Measurements from ENCODE around the gene EPN2. TPM values are rescaled to one million over a fixed set of nuclear protein-coding genes. Genes with fewer than 3 reads are reported as not detected.

EPN2 gene
- total RNA-seq, 2 experiments from 2014 or later = 11.9 to 12.3 TPM

DNA sequence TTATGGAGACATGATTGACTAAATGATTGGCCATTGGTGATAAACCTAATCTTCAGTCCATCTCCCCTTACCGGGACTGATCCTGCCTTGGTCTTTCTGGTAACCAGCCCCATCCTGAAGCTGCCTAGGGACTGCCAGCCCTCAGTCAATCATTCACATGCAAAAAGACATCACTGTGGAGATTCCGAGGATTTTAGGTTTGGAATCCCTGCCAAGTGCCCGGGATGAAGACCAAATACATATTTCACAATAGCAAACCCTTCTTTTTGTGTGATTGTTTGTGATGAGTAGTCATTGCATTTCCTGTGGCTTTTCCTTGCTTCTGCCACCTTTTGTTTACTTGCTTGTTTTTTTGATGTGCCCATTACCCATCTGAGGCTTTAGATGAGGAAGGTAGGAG lies 44.0 kb downstream of the EPN2 start:
- H3K27me3 ChIP-seq (ENCODE audit: control insufficient read depth in 1 of 2, insufficient read depth in 2 of 2, low read length in 2 of 2) = no peaks in the 10 kb centered on the region
- ATAC-seq (ENCODE audit: poor library complexity) (no peak), DNase-seq (no peak)
- peaks cover 4% of the 10 kb centered on the region for H3K36me3 Mint-ChIP-seq (ENCODE audit: low read depth)
- no peak overlapping the region for H3K27ac Mint-ChIP-seq
- TF ChIP-seq, protein P1, sequence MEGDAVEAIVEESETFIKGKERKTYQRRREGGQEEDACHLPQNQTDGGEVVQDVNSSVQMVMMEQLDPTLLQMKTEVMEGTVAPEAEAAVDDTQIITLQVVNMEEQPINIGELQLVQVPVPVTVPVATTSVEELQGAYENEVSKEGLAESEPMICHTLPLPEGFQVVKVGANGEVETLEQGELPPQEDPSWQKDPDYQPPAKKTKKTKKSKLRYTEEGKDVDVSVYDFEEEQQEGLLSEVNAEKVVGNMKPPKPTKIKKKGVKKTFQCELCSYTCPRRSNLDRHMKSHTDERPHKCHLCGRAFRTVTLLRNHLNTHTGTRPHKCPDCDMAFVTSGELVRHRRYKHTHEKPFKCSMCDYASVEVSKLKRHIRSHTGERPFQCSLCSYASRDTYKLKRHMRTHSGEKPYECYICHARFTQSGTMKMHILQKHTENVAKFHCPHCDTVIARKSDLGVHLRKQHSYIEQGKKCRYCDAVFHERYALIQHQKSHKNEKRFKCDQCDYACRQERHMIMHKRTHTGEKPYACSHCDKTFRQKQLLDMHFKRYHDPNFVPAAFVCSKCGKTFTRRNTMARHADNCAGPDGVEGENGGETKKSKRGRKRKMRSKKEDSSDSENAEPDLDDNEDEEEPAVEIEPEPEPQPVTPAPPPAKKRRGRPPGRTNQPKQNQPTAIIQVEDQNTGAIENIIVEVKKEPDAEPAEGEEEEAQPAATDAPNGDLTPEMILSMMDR (IDR thresholded peaks at IDR 0.05) = no peak
- ChIA-PET POLR2A (no interaction called here), CTCF (no interaction called here)
- peaks cover 15% of the 10 kb centered on the region for H3K4me1 Mint-ChIP-seq (ENCODE audit: low read depth)
- H3K9me3 ChIP-seq (ENCODE audit: control insufficient read depth in 1 of 2, insufficient read depth in 1 of 2, low read length in 2 of 2) = no peaks in the 10 kb centered on the region
- no peak overlapping the region for H3K27ac ChIP-seq (ENCODE audit: low read depth in 1 of 2, low read length in 2 of 2)
- no peaks in the 10 kb centered on the region for H3K9me3 Mint-ChIP-seq
- H3K27me3 Mint-ChIP-seq = no peaks in the 10 kb centered on the region
- H3K4me1 ChIP-seq (ENCODE audit: insufficient read depth, low read length) = peaks cover 16% of the 10 kb centered on the region
- H3K4me3 ChIP-seq (ENCODE audit: low read length) = no peak overlapping the region
- no peaks in the 10 kb centered on the region for H3K36me3 ChIP-seq (ENCODE audit: insufficient read depth, low read length)
- no peak overlapping the region for H3K4me3 Mint-ChIP-seq
- intact Hi-C loops (cut with DNase I, micrococcal nuclease) = no loop called here

DNA sequence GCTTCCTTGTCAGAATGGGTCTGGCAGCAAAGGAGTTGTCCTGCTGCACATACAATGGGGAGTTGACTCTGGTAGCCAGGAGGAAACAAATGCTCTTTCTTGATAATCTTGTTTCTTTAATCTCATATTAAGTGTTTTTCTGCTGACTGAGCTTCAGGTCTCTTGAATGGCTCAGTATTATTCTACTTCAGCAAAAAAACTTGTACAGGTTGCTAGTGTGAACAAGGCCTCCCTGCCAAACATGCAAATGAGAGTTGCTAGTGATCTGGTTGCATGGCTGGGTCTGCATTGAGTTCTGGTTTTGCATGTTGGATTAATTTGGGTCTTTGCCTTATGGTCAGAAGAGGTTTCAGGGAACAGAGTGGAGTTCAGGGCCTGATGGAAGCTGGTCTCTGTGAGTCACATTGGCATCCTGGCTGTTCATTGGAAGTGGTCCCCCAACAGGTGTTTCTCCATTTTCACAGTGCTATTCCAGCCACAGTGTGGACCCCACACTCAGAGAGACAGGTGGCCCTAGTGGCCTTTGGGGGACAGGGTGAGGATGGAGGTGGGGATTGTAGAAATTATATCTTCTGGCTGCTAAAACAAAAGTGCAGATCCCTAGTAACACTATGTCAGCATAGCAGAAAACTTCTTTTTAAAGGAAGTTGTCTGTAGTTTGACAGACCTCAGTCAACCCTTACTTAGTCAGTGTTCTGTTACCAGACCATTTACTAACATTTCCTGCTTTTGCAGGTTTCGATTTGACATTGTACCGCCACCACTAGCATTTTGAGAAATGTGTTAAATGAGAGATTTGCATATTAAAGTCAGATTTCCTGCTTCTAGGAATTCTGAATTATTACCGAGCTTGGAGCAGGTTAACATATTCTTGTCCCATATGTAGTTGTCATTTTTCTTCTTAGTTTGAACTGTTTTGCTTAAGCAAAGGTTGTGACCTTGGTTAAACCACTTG lies 47.1 kb downstream of the EPN2 start:
- H3K9me3 ChIP-seq (ENCODE audit: control insufficient read depth in 1 of 2, insufficient read depth in 1 of 2, low read length in 2 of 2) = no peaks in the 10 kb centered on the region
- H3K4me3 ChIP-seq (ENCODE audit: low read length) = no peak overlapping the region
- peaks cover 16% of the 10 kb centered on the region for H3K4me1 ChIP-seq (ENCODE audit: insufficient read depth, low read length)
- peak; percentile 34 for ATAC-seq (ENCODE audit: poor library complexity)
- intact Hi-C loops (cut with DNase I, micrococcal nuclease) = no loop called here
- no peaks in the 10 kb centered on the region for H3K9me3 Mint-ChIP-seq
- no peaks in the 10 kb centered on the region for H3K36me3 ChIP-seq (ENCODE audit: insufficient read depth, low read length)
- peak overlapping the region; percentile 52 for H3K27ac Mint-ChIP-seq
- ChIA-PET POLR2A (no interaction called here), CTCF (no interaction called here)
- H3K4me1 Mint-ChIP-seq (ENCODE audit: low read depth) = peaks cover 15% of the 10 kb centered on the region
- peak in 2 of 14 experiments; percentile 12 to 40 for DNase-seq
- H3K4me3 Mint-ChIP-seq = no peak overlapping the region
- peaks cover 4% of the 10 kb centered on the region for H3K36me3 Mint-ChIP-seq (ENCODE audit: low read depth)
- no peak overlapping the region for H3K27ac ChIP-seq (ENCODE audit: low read depth in 1 of 2, low read length in 2 of 2)
- TF ChIP-seq, protein P1 (IDR thresholded peaks at IDR 0.05) = no peak
- H3K27me3 Mint-ChIP-seq = peaks cover 10% of the 10 kb centered on the region
- H3K27me3 ChIP-seq (ENCODE audit: control insufficient read depth in 1 of 2, insufficient read depth in 2 of 2, low read length in 2 of 2) = no peaks in the 10 kb centered on the region

DNA sequence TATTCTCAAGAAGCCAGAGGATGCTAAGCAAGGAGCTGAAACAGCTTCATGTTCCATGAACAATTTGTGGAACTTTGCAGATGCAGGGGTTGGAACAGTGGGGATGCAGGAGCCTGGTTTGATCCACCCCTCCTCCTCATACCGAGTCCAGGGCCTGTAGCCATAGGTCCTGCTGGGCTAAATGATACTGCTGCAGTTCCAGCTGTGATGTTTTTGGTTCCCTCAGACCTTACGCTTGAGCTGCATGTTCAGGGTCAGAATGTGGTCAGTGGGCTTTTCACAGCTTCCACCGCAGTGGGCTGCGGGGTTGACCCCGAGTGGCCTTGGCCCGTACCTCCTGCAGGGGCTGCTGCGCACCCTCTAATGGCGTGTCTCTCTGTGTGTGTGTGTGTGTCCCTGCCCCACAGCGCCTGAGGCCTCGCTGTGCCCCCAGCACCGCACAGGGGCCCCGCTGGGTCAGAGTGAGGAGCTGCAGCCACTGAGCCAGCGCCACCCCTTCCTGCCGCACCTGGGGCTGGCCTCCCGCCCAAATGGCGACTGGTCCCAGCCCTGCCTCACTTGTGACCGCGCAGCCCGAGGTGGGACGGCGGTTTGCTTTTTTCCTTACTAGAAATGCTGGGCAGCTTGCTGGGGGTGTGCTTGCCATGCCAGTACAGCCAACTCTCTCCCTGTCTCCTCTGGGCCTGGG lies 48.2 kb downstream of the EPN2 start:
- no peak for DNase-seq
- TF ChIP-seq, protein P1 (IDR thresholded peaks at IDR 0.05) = no peak
- Histone ChIP-seq H3K27ac (ENCODE audit: low read depth in 1 of 2, low read length in 2 of 2) (no peak overlapping the region), H3K27me3 (ENCODE audit: control insufficient read depth in 1 of 2, insufficient read depth in 2 of 2, low read length in 2 of 2) (no peaks in the 10 kb centered on the region), H3K9me3 (ENCODE audit: control insufficient read depth in 1 of 2, insufficient read depth in 1 of 2, low read length in 2 of 2) (no peaks in the 10 kb centered on the region), H3K36me3 (ENCODE audit: insufficient read depth, low read length) (no peaks in the 10 kb centered on the region), H3K4me3 (ENCODE audit: low read length) (no peak overlapping the region), H3K4me1 (ENCODE audit: insufficient read depth, low read length) (peaks cover 16% of the 10 kb centered on the region)
- intact Hi-C loops (cut with DNase I, micrococcal nuclease) = no loop called here
- Mint-ChIP-seq H3K4me3 (no peak overlapping the region), H3K4me1 (ENCODE audit: low read depth) (peaks cover 15% of the 10 kb centered on the region), H3K27ac (peak overlapping the region; percentile 52), H3K27me3 (peaks cover 13% of the 10 kb centered on the region), H3K9me3 (no peaks in the 10 kb centered on the region), H3K36me3 (ENCODE audit: low read depth) (peaks cover 4% of the 10 kb centered on the region)
- POLR2A ChIA-PET = no interaction called here
- CTCF ChIA-PET = no interaction called here
- ATAC-seq (ENCODE audit: poor library complexity) = no peak
